Tibial nerve (tissue), 4 donors: ENCODE results near the gene TRAPPC13. TPM values are rescaled to one million over a fixed set of nuclear protein-coding genes. Genes with fewer than 3 reads are reported as not detected.

Experiments
- DNase-seq, 2 donors: peaks; one replicate each; pipeline ENCODE4 v3.0.0-alpha.2; 2019; ENCODE audit warnings: low spot score in 2 of 2
- H3K27ac ChIP-seq, 4 donors: fragments of 200-600 bp; sonication (generic) in 3 of 4; one replicate each; pipeline ENCODE4 v1.5.1; 2017 to 2019; ENCODE audit warnings: mild to moderate bottlenecking in 1 of 4
- H3K27me3 ChIP-seq, 2 donors: fragments of 200-600 bp; sonication (generic) in 1 of 2; one replicate each; pipeline versions ENCODE4 v1.5.1 to v1.6.0; 2017 to 2019
- H3K36me3 ChIP-seq, 3 donors: fragments of 200-600 bp; sonication (generic); one replicate each; pipeline ENCODE4 v1.5.1; 2018 to 2019
- H3K4me1 ChIP-seq, 4 donors: fragments of 200-600 bp; sonication (generic) in 3 of 4; one replicate each; pipeline ENCODE4 v1.5.1; 2017 to 2019
- H3K4me3 ChIP-seq, 4 donors: fragments of 200-600 bp; sonication (generic) in 3 of 4; one replicate each; pipeline ENCODE4 v1.5.1; 2017 to 2019; ENCODE audit warnings: mild to moderate bottlenecking in 1 of 4, moderate library complexity in 1 of 4
- H3K9me3 ChIP-seq, 4 donors: fragments of 200-600 bp; sonication (generic) in 3 of 4; one replicate each; pipeline ENCODE4 v1.5.1; 2017 to 2019
- CTCF ChIP-seq, 5 experiments: fragments of 200-600 bp in 3 of 5; fragments of 450-650 bp in 2 of 5; sonication (generic) in 3 of 5; IDR thresholded peaks; one replicate each; pipeline ENCODE4 v1.5.1; 2016 to 2019; ENCODE audit warnings: antibody characterized with exemption in 5 of 5, mild to moderate bottlenecking in 3 of 5, moderate library complexity in 2 of 5
- EP300 ChIP-seq, 2 donors: sonication (generic); formaldehyde crosslinking; IDR thresholded peaks; one replicate each; pipeline ENCODE4 v1.6.1; 2017; ENCODE audit warnings: antibody characterized with exemption in 2 of 2, mild to moderate bottlenecking in 1 of 2
- POLR2A ChIP-seq, 2 donors: fragments of 450-650 bp; IDR thresholded peaks; one replicate each; pipeline ENCODE4 v1.6.1; 2017; ENCODE audit warnings: antibody characterized with exemption in 2 of 2, mild to moderate bottlenecking in 2 of 2, moderate library complexity in 2 of 2
- WGBS, 2 donors: methylation state at CpG; one replicate each; pipeline ENCODE4 v1.1.5; 2018; 5-methylcytosine and 5-hydroxymethylcytosine counted together
- small RNA-seq: library from RNA; depleted of rRNA; stranded (forward); fragments of <200 nt; gene quantifications from one replicate; pipeline ENCODE3, GENCODE V24; 2016
- total RNA-seq, 4 donors: library from RNA; depleted of rRNA; stranded (reverse); fragments of >200 nt; gene quantifications; one replicate each; pipeline ENCODE4 v1.1.0, GENCODE V29; 2016

The TRAPPC13 gene
- total RNA-seq, 4 donors from 2014 or later: 10.8 to 56.4 (median 24.4) TPM

DNA sequence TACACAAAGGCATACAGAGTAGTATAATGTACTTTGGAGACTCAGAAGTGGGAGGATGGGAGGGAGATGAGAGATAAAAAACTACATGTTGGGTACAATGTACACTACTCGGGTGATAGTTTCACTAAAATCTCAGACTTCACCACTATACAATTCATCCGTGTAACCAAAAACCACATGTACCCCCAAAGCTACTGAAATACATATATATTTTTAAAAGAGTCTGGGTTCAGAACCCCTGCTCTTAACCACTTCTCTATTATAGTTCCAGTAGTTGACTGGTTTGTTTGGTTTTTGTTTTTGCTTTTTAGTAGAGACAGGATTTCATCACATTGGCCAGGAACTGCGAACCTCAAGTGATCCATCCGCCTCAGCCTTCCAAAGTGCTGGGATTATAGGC lies 74.5 kb downstream of the TRAPPC13 start:
- no peak for TF ChIP-seq EP300 (IDR thresholded peaks at IDR 0.05)
- no peak for TF ChIP-seq POLR2A (IDR thresholded peaks at IDR 0.05)
- no peak for TF ChIP-seq CTCF (IDR thresholded peaks at IDR 0.05)
- Histone ChIP-seq H3K36me3 (peaks cover 0 to 66% (median 4%) of the 10 kb centered on the region in 3 donors), H3K27me3 (no peaks in the 10 kb centered on the region), H3K9me3 (no peaks in the 10 kb centered on the region), H3K4me1 (peaks cover 0 to 3% (median 0%) of the 10 kb centered on the region in 4 donors), H3K4me3 (no peak overlapping the region), H3K27ac (no peak overlapping the region)
- no peak for DNase-seq
- WGBS, 2 donors: 90 to 94% methylated on average over 4 of the region's 4 CpGs

GRCh38 chr5:65702036-65702435 lies 77.2 kb downstream of the TRAPPC13 start:
- H3K4me3 ChIP-seq: no peak overlapping the region
- H3K27me3 ChIP-seq: no peaks in the 10 kb centered on the region
- DNase-seq: no peak
- H3K9me3 ChIP-seq: no peaks in the 10 kb centered on the region
- 94 to 96% methylated on average over 3 of the region's 3 CpGs for WGBS, 2 donors
- H3K4me1 ChIP-seq: peaks cover 0 to 1% (median 0%) of the 10 kb centered on the region in 4 donors
- no peak for TF ChIP-seq CTCF (IDR thresholded peaks at IDR 0.05)
- TF ChIP-seq POLR2A (IDR thresholded peaks at IDR 0.05): no peak
- TF ChIP-seq EP300 (IDR thresholded peaks at IDR 0.05): no peak
- peaks cover 0 to 71% (median 4%) of the 10 kb centered on the region in 3 donors for H3K36me3 ChIP-seq
- no peak overlapping the region for H3K27ac ChIP-seq

- Histone ChIP-seq H3K4me1 (no peaks in the 10 kb centered on the region), H3K9me3 (no peaks in the 10 kb centered on the region), H3K4me3 (no peak overlapping the region), H3K27me3 (no peaks in the 10 kb centered on the region), H3K36me3 (peaks cover 0 to 81% (median 4%) of the 10 kb centered on the region in 3 donors), H3K27ac (no peak overlapping the region)
- no peak for DNase-seq
- 70 to 75% methylated on average over 2 of the region's 2 CpGs for WGBS, 2 donors
- TF ChIP-seq POLR2A (IDR thresholded peaks at IDR 0.05) (no peak), CTCF (IDR thresholded peaks at IDR 0.05) (no peak), EP300 (IDR thresholded peaks at IDR 0.05) (no peak)
These were observed 79.9 kb downstream of the TRAPPC13 start for GRCh38 chr5:65704621-65705239.

- no peak overlapping the region for H3K4me3 ChIP-seq
- 93 to 95% methylated on average over 4 of the region's 4 CpGs for WGBS, 2 donors
- no peak for DNase-seq
- peaks cover 0 to 75% (median 8%) of the 10 kb centered on the region in 3 donors for H3K36me3 ChIP-seq
- TF ChIP-seq EP300 (IDR thresholded peaks at IDR 0.05) (no peak), POLR2A (IDR thresholded peaks at IDR 0.05) (no peak), CTCF (IDR thresholded peaks at IDR 0.05) (no peak)
- no peak overlapping the region for H3K27ac ChIP-seq
- no peaks in the 10 kb centered on the region for H3K4me1 ChIP-seq
- H3K9me3 ChIP-seq: no peaks in the 10 kb centered on the region
- H3K27me3 ChIP-seq: no peaks in the 10 kb centered on the region
These were observed 82.8 kb downstream of the TRAPPC13 start for GRCh38 chr5:65707663-65708062.

DNA sequence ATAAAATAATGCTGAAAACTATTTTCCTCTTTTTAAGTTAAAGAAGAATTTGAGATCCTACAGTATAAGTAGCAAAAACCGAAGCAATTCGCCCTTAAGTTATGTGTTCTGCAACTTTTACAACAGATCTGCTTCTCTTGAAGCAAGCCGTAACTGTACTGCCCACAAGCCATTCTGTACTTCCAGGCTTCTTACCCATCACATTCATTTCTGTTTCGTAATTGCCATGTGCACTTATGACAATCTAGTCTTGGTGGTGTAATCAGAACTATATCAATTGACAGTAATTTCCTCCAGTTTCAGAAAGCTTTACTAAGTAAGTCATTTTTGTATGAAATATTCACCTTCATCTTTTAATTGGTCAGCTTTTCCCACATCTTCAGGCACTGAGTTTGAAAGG lies 83.3 kb downstream of the TRAPPC13 start:
- no peak for DNase-seq
- Histone ChIP-seq H3K4me3 (no peak overlapping the region), H3K9me3 (no peaks in the 10 kb centered on the region), H3K4me1 (no peaks in the 10 kb centered on the region), H3K36me3 (peaks cover 0 to 73% (median 8%) of the 10 kb centered on the region in 3 donors), H3K27me3 (no peaks in the 10 kb centered on the region), H3K27ac (no peak overlapping the region)
- 89 to 93% methylated on average over 4 of the region's 4 CpGs for WGBS, 2 donors
- no peak for TF ChIP-seq CTCF (IDR thresholded peaks at IDR 0.05)
- no peak for TF ChIP-seq EP300 (IDR thresholded peaks at IDR 0.05)
- no peak for TF ChIP-seq POLR2A (IDR thresholded peaks at IDR 0.05)

Small RNA genes within 50 kb of the gene (small RNA-seq; reads per million reads assigned to genes)
- not detected for gene RNU6-540P

Other genes starting within 250 kb of the TRAPPC13 start
- 10 to 100 TPM in 1 of 4 donors, 1 to 10 TPM in 3; 2.9 to 16.5 (median 7.3) TPM for gene ADAMTS6, start 143.1 kb upstream of the TRAPPC13 start, total RNA-seq
- 1 to 10 TPM in 2 of 4 donors, not detected in 2; 1.5 to 2.8 TPM for gene CENPK, start 61.9 kb upstream of the TRAPPC13 start, total RNA-seq
- 10 to 100 TPM; 46.8 to 74.3 (median 57.2) TPM for gene PPWD1, start 61.7 kb upstream of the TRAPPC13 start, total RNA-seq
- 10 to 100 TPM; 17.7 to 24.5 (median 20.8) TPM for gene TRIM23, start 694 bp upstream of the TRAPPC13 start, total RNA-seq
- 1 to 10 TPM in 2 of 4 donors, under 1 TPM in 2; 0.87 to 5.5 (median 1.5) TPM for gene SHLD3, start within 50 bp of the TRAPPC13 start, total RNA-seq
- gene SGTB, start 97.1 kb downstream of the TRAPPC13 start, total RNA-seq: 10 to 100 TPM; 10.8 to 13.0 (median 11.2) TPM
- 10 to 100 TPM; 10.9 to 28.6 (median 19.2) TPM for gene NLN, start 97.2 kb downstream of the TRAPPC13 start, total RNA-seq